HG03521 (cell line): Measurements from ENCODE around the gene TMEM121.

ENCODE experiments used
- ATAC-seq: cut with Tn5 transposase; IDR thresholded peaks from one replicate; pipeline ENCODE4 v1.9.1; 2021; ENCODE audit warnings: mild to moderate bottlenecking, moderate library complexity; ENCODE audit not compliant: unreplicated experiment

TMEM121 gene

GRCh38 chr14:105497671-105498429, 28.5 kb upstream of the TMEM121 start:
- no peak for ATAC-seq

GRCh38 chr14:105498430-105499255, 27.7 kb upstream of the TMEM121 start:
- no peak for ATAC-seq

GRCh38 chr14:105499256-105500035, 26.9 kb upstream of the TMEM121 start:
- no peak for ATAC-seq

- no peak for ATAC-seq
Measured at GRCh38 chr14:105500036-105500725, 26.2 kb upstream of the TMEM121 start.

- no peak for ATAC-seq
Measured at GRCh38 chr14:105500726-105501101, 25.7 kb upstream of the TMEM121 start.

- ATAC-seq, result no peak
Measured at GRCh38 chr14:105501504-105502291, 24.7 kb upstream of the TMEM121 start.

GRCh38 chr14:105502446-105503295, 23.7 kb upstream of the TMEM121 start:
- no peak for ATAC-seq

GRCh38 chr14:105503296-105503640, 23.1 kb upstream of the TMEM121 start:
- ATAC-seq, result no peak

GRCh38 chr14:105503935-105504692, 22.3 kb upstream of the TMEM121 start:
- no peak for ATAC-seq

- no peak for ATAC-seq
Measured at GRCh38 chr14:105505101-105505500, 21.3 kb upstream of the TMEM121 start.

- no peak for ATAC-seq
Measured at GRCh38 chr14:105507247-105507646, 19.1 kb upstream of the TMEM121 start.

GRCh38 chr14:105508069-105508468, 18.3 kb upstream of the TMEM121 start:
- no peak for ATAC-seq

- ATAC-seq, result no peak
Measured at GRCh38 chr14:105508601-105509000, 17.8 kb upstream of the TMEM121 start.

- ATAC-seq, result no peak
Measured at GRCh38 chr14:105517096-105517495, 9.3 kb upstream of the TMEM121 start.

GRCh38 chr14:105519946-105520698, 6.3 kb upstream of the TMEM121 start:
- ATAC-seq, result no peak

- no peak for ATAC-seq
Measured at GRCh38 chr14:105525326-105525725, 1.1 kb upstream of the TMEM121 start.

GRCh38 chr14:105526776-105527380, 495 bp downstream of the TMEM121 start:
- ATAC-seq, result no peak
